HG03103 (cell line): ENCODE data around the gene PNPLA4.

Source experiments
- ATAC-seq: cut with Tn5 transposase; IDR thresholded peaks from one replicate; pipeline ENCODE4 v1.9.1; 2021; ENCODE audit warnings: low read depth; ENCODE audit not compliant: unreplicated experiment

Gene PNPLA4, protein sequence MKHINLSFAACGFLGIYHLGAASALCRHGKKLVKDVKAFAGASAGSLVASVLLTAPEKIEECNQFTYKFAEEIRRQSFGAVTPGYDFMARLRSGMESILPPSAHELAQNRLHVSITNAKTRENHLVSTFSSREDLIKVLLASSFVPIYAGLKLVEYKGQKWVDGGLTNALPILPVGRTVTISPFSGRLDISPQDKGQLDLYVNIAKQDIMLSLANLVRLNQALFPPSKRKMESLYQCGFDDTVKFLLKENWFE

DNA sequence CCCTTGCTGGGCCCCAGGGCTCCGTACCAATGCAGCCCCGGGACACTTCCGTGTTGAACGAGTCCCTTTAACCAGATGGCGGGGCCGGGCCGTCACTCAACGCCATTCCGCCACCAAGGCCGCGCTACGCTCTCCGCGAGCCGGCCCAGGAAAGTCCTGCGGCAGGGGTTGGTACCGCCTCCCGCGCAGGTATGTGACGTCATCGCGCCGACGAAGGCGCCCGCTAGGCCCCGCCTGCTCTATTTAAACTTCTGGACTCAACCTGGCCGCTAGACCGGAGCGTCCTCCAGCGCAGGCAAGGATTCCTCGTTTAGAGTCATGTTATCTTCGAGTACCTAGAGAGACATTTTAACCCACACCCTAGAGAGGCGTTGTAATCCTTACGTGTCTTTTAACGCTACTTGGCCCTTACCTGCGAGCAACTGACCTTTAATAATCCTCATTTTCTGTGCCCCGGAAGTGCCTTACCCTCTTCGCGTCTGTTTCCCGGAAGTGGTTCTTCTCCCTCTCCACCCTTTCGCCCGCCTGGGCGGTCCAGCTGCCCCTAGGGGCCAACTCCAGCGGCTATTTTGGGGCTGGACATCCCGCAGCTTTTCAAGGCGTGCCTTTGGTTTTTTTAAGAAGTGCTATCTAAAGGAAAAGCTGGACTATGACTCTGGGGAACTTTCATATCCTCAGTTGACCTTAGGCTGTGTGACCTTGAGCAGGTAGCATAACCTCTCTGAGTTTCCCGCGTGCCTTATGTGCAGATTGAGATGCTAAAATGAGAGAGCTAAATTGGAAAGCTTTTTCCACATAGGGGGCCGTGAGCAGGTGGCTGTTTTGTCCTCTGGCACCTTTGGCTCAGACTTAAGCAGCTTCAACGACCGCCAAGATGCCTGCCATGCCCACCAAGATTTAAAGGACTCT is at the start of gene PNPLA4:
Gene PNPLA4, minus strand, starts transcription at position 155 of the 909 bp plus-strand sequence. CDS start 1,294 bp downstream, outside the sequence.
- peak; percentile 89 for ATAC-seq

DNA sequence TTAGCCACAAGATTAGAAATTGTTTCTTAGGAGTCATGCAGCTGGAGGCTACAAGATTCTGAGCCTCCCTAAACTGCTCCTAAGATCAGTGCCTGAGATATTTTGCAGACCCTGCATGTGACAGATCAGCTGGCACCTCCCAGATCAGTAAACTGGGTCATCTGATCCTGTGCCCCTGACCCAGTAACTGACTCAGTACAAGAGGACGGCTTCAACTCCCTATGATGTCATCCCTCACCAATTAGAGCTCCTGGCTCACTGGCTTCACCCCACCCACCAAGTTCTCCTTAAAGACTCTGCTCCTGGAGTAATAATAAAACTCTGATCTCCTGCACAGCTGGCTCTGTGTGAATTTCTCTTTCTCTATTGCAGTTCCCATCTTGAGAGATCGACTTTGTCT is 45.4 kb upstream of the PNPLA4 start:
- no peak for ATAC-seq

- no peak for ATAC-seq
Observed at GRCh38 chrX:7970428-7970827, 43.2 kb upstream of the PNPLA4 start.

DNA sequence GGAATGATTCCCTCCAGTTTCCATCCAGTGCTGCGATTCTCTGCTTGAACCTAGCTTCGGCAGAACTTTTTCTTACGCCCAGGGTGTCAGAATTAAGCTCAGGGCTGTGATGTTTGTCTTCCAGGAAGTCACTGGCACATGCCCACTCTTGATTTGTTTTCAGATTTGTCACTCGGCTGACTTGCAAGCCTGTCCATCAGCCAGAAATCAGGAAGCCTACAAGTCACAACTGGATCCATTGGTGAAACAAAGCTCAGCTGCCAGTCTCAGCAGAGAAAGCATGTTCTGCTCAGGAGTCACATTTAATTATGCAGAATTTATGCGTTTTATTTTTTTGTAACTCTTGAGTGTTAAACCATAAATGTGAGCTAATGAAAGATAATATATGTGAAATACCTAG is 38.2 kb upstream of the PNPLA4 start:
- ATAC-seq: no peak

GRCh38 chrX:7960246-7960645 is 33.0 kb upstream of the PNPLA4 start:
- ATAC-seq: no peak

DNA sequence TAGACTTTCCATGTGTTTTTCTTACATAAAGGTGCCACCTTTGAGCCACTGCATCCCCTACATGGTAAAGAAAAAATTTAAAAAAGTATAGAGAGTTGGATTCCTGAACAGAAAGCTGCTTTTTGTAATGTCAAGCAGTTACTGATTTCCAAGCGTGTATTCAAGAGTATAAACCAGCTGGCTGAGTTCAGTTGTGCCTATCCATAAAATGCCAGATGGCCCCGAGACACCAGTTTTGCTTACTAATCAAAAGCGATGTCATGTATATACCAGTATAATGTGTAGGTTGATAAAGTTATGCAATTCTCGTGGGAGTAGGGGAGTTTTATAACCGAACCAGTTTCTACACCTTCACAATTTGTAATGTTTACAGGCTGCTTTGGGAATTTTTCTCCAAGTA is 26.2 kb upstream of the PNPLA4 start:
- no peak for ATAC-seq

- ATAC-seq: peak; percentile 96
Observed at GRCh38 chrX:7950865-7951264, 23.7 kb upstream of the PNPLA4 start.

DNA sequence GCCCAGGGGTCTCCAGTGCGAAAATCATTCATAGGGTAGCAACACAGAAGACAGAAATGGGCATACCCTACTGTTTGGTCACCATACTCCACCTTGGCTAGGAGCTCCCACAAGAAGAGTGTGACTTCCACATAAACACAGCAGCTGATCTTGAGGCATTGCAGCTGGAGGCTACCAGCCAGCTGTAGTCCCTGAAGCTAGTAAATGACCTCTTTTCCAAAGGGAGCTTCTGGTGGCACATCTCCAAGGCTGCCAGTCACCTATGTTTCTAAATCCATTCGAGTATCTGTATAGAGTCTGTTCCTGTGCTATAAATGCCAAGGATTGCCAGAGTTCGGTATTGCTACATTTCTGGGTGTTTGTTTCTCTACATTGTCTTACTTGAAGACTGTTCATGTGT is 21.3 kb upstream of the PNPLA4 start:
- no peak for ATAC-seq

DNA sequence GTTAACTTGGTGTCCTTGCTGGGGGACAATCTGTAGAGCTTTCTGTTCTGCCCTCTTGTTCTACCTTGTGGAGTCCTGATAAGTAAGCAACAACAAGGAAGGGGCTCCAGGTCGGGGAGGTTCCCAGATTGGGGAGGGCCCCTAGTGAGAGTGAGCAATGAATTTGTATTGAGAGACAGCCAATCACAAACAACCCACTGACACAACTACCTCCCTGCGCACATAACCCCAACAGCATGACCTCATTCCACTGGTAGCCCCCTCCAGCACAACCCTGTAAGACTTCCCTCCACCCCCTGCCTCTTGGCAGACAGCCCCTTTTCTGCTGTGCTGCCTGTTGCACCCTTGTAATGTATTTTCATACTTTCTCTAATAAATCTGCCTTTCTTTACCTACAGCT is 19.7 kb upstream of the PNPLA4 start:
- ATAC-seq: no peak

DNA sequence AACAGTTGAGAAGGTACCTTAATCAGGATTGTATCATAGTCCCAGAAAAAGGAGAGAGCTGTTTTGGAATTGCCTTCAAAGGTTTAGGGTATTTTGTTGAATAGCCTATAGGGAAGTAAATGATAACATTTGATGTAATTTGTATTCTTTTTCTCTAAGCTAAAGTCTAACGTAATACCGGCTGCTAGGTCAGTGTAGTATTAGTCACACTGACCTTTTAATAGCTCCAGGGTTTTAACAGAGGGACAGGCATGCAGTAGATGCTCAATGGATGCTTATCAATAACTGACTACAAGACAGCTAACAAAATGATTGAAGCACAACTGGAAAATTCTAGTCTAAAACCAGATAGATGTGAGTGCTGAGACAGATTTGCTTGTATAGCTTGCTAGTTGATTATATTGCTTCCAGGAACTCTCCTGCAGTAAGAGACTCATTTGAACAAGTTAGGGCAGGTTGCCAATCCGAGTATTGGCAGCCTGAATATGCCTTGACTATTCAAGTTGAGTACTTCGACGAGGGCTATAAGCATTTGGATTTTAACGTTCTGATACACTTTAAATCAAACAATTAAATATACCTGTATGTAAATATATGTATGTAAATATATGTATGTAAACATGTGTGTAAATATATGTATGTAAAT is 16.5 kb upstream of the PNPLA4 start:
- no peak for ATAC-seq

DNA sequence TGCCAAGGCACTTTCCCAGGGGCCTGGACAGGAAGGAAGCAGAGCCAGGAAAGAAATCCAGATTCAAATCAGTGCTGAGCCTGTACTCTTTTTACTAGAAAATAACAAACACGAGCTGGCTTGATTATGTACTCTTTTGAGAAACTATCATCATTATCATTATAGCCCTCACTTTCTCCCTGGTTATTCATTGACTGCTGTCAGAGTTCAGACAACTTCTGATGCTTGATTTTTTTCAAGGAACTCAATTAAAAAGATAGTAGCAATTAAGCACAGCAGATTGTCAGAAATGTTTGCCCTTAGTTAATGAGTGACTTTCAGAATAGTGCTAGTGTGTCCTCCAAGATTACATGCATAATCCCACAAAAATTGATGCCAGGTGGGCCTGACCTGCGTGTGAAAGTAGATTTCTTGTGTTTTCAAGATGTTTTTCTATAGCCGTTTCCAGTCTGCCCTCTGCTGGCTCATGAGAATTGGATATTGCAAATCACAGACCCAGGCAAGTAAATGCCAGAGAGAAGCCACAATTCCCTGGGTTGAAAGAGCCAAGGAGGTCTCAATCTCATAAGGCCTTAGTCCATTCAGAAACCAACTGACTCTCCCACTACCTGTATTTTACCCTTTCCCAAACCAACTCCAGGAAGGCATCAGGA is 14.3 kb upstream of the PNPLA4 start:
- ATAC-seq: no peak

- ATAC-seq: no peak
Observed at GRCh38 chrX:7934026-7934425, 6.8 kb upstream of the PNPLA4 start.

- peak; percentile 43 for ATAC-seq
Observed at GRCh38 chrX:7926914-7927258, 327 bp downstream of the PNPLA4 start.

GRCh38 chrX:7926501-7926900 is 712 bp downstream of the PNPLA4 start:
- ATAC-seq: no peak

- ATAC-seq: peak; percentile 26
Observed at GRCh38 chrX:7925867-7926472, 1.2 kb downstream of the PNPLA4 start.

DNA sequence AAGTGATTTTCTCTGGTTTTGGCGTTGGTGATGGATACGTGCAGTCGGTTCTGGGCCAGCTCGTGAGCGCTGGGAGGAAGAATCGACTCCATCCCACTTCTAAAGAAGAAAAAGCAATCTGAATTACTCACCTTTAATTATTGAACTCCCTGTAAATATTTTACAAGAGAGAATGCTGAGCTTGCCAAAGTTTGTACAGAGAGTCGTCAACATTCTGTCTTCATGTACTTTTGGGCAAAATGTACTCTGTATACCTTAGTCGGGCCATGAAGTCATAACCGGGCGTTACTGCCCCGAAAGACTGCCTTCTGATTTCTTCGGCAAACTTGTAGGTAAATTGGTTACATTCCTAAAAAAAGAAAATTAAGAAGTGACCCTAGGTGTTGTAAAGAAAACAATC is 5.5 kb downstream of the PNPLA4 start:
- ATAC-seq: no peak

DNA sequence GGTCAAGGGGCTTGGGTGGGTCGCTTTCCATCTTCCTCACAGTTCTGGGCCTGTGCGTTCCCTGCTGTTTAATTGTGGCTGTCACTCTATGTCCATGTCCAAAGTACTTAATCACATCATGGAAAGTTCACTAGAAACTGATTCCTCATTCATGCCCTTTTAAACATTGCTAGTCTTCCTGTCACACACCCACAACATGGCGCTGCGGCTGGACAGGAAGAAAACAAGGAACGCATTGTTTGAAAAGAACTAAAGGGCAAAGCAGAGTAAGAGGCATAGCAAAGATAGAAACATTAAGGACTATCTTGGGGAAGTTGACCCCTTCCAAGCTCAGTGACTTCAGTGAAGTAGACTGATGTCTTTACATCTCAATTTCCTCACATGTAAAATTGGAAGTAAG is 18.4 kb downstream of the PNPLA4 start:
- no peak for ATAC-seq

DNA sequence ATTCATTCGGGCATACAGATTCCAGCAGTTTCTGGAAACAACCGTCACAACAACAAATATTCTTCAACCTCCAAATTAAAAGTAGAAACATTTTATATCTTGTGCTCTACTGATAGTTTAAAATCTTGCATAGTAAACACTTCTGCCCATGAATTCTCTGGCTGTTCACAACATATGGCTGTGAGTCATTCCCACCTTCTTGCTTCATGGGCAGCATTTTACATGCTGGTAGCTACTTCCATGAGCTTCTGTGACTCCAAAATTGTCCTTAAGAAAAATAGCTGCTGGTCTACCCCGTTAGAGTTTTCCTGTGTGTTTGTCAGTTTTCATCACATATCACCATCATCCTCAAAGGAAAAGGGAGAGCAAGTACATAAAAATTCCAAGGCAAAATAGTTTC is 22.7 kb downstream of the PNPLA4 start:
- ATAC-seq: no peak

DNA sequence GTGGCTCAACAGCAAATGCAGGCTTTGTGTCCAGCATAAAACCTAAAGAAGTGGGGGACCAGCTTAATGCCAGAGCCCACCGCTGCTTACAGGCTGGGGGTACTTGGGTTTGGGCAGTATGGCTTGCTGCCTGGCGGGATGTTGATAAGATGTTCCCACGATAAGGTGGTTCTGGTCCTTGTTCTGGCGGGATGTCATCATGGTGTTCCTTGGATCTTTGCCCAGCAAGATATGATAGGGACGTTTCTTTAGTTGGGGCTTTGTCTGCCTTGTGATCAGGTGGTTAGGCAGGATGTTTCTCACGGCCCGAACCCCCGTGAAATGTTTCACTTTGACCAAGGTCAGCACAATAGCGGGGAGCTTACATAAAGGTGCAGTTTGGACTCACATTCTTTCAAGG is 35.3 kb downstream of the PNPLA4 start:
- ATAC-seq: no peak

- no peak for ATAC-seq
Observed at GRCh38 chrX:7889680-7890079, 37.5 kb downstream of the PNPLA4 start.

DNA sequence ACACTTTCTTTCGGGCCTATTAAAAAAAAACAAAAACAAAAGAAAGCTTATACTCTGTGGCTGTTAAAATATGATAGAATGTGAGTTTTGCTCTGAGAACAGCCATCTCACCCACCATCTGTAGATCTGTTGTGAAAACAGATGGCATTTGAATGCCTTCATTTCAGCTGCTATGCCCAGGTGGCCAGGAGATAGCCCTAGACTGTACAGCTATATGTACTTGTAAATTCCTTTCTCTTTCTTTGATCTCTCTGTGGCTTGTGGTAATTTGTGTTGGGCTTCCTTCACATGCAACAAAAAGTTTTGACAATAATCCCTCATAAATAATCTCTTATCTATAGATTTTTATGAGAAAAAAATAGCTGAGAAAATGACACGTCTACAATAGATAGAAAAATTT is 38.1 kb downstream of the PNPLA4 start:
- no peak for ATAC-seq
